ENCODE results near the gene IPMK. TPM values are rescaled to one million over a fixed set of nuclear protein-coding genes. Genes with fewer than 3 reads are reported as not detected.

The IPMK gene
- total RNA-seq, 1 donor: 10.9 TPM

- Histone ChIP-seq H3K4me1 (ENCODE audit: insufficient read depth, low read length) (peaks cover 26% of the 10 kb centered on the region), H4K20me1 (ENCODE audit: insufficient read depth, low read length) (no peaks in the 10 kb centered on the region), H3K36me3 (ENCODE audit: insufficient read depth, low read length) (no peaks in the 10 kb centered on the region), H3K27me3 (ENCODE audit: insufficient read depth, low read length) (no peaks in the 10 kb centered on the region), H3K4me3 (ENCODE audit: insufficient read depth, low read length) (no peak overlapping the region), H3K4me2 (ENCODE audit: insufficient read depth, low read length) (no peak overlapping the region), H3K79me2 (ENCODE audit: insufficient read depth, low read length) (no peaks in the 10 kb centered on the region), H2AFZ (ENCODE audit: low read length) (no peak overlapping the region), H3K9me3 (ENCODE audit: low read depth, low read length) (no peaks in the 10 kb centered on the region), H3K27ac (ENCODE audit: low read depth, low read length) (no peak overlapping the region)
- TF ChIP-seq CTCF (IDR thresholded peaks at IDR 0.05; ENCODE audit: extremely low read depth, low read depth, low read length): no peak
- no peak for DNase-seq (ENCODE audit: insufficient read length, low spot score, missing footprints)
Observed at GRCh38 chr10:58220769-58221451, 46.8 kb downstream of the IPMK start.

- no peak for TF ChIP-seq CTCF (IDR thresholded peaks at IDR 0.05; ENCODE audit: extremely low read depth, low read depth, low read length)
- no peak for DNase-seq (ENCODE audit: insufficient read length, low spot score, missing footprints)
- Histone ChIP-seq H3K4me3 (ENCODE audit: insufficient read depth, low read length) (no peak overlapping the region), H4K20me1 (ENCODE audit: insufficient read depth, low read length) (no peaks in the 10 kb centered on the region), H3K27ac (ENCODE audit: low read depth, low read length) (no peak overlapping the region), H3K4me1 (ENCODE audit: insufficient read depth, low read length) (peaks cover 26% of the 10 kb centered on the region), H2AFZ (ENCODE audit: low read length) (no peak overlapping the region), H3K27me3 (ENCODE audit: insufficient read depth, low read length) (no peaks in the 10 kb centered on the region), H3K9me3 (ENCODE audit: low read depth, low read length) (no peaks in the 10 kb centered on the region), H3K4me2 (ENCODE audit: insufficient read depth, low read length) (no peak overlapping the region), H3K79me2 (ENCODE audit: insufficient read depth, low read length) (no peaks in the 10 kb centered on the region), H3K36me3 (ENCODE audit: insufficient read depth, low read length) (no peaks in the 10 kb centered on the region)
Observed at GRCh38 chr10:58219875-58220274, 47.8 kb downstream of the IPMK start.

- H4K20me1 ChIP-seq (ENCODE audit: insufficient read depth, low read length): no peaks in the 10 kb centered on the region
- DNase-seq (ENCODE audit: insufficient read length, low spot score, missing footprints): peak; percentile 46
- H3K4me3 ChIP-seq (ENCODE audit: insufficient read depth, low read length): no peak overlapping the region
- TF ChIP-seq CTCF (IDR thresholded peaks at IDR 0.05; ENCODE audit: extremely low read depth, low read depth, low read length): no peak
- H3K9me3 ChIP-seq (ENCODE audit: low read depth, low read length): no peaks in the 10 kb centered on the region
- no peak overlapping the region for H2AFZ ChIP-seq (ENCODE audit: low read length)
- no peaks in the 10 kb centered on the region for H3K36me3 ChIP-seq (ENCODE audit: insufficient read depth, low read length)
- H3K27ac ChIP-seq (ENCODE audit: low read depth, low read length): no peak overlapping the region
- H3K4me1 ChIP-seq (ENCODE audit: insufficient read depth, low read length): peaks cover 26% of the 10 kb centered on the region
- H3K27me3 ChIP-seq (ENCODE audit: insufficient read depth, low read length): no peaks in the 10 kb centered on the region
- no peak overlapping the region for H3K4me2 ChIP-seq (ENCODE audit: insufficient read depth, low read length)
- H3K79me2 ChIP-seq (ENCODE audit: insufficient read depth, low read length): no peaks in the 10 kb centered on the region
Observed at GRCh38 chr10:58217612-58218011, 50.1 kb downstream of the IPMK start.

- Histone ChIP-seq H3K4me3 (ENCODE audit: insufficient read depth, low read length) (no peak overlapping the region), H3K36me3 (ENCODE audit: insufficient read depth, low read length) (no peaks in the 10 kb centered on the region), H3K79me2 (ENCODE audit: insufficient read depth, low read length) (no peaks in the 10 kb centered on the region), H3K27me3 (ENCODE audit: insufficient read depth, low read length) (no peaks in the 10 kb centered on the region), H4K20me1 (ENCODE audit: insufficient read depth, low read length) (no peaks in the 10 kb centered on the region), H3K4me2 (ENCODE audit: insufficient read depth, low read length) (no peak overlapping the region), H3K4me1 (ENCODE audit: insufficient read depth, low read length) (no peaks in the 10 kb centered on the region), H2AFZ (ENCODE audit: low read length) (no peak overlapping the region), H3K9me3 (ENCODE audit: low read depth, low read length) (no peaks in the 10 kb centered on the region), H3K27ac (ENCODE audit: low read depth, low read length) (no peak overlapping the region)
- TF ChIP-seq CTCF (IDR thresholded peaks at IDR 0.05; ENCODE audit: extremely low read depth, low read depth, low read length): no peak
- no peak for DNase-seq (ENCODE audit: insufficient read length, low spot score, missing footprints)
Observed at GRCh38 chr10:58212622-58213021, 55.1 kb downstream of the IPMK start.

Data from osteoblast (primary cell).